ENCODE results near the gene RPN2.

- TF ChIP-seq, protein P1, sequence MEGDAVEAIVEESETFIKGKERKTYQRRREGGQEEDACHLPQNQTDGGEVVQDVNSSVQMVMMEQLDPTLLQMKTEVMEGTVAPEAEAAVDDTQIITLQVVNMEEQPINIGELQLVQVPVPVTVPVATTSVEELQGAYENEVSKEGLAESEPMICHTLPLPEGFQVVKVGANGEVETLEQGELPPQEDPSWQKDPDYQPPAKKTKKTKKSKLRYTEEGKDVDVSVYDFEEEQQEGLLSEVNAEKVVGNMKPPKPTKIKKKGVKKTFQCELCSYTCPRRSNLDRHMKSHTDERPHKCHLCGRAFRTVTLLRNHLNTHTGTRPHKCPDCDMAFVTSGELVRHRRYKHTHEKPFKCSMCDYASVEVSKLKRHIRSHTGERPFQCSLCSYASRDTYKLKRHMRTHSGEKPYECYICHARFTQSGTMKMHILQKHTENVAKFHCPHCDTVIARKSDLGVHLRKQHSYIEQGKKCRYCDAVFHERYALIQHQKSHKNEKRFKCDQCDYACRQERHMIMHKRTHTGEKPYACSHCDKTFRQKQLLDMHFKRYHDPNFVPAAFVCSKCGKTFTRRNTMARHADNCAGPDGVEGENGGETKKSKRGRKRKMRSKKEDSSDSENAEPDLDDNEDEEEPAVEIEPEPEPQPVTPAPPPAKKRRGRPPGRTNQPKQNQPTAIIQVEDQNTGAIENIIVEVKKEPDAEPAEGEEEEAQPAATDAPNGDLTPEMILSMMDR (IDR thresholded peaks at IDR 0.05) = no peak
- no peak for TF ChIP-seq POLR2A (IDR thresholded peaks at IDR 0.05)
Measured at GRCh38 chr20:37237656-37238055, 58.5 kb downstream of the RPN2 start.

Data from heart left ventricle (tissue), 13 donors.